Caco-2 (cell line): ENCODE results near the gene ATP13A4. TPM values are rescaled to one million over a fixed set of nuclear protein-coding genes. Genes with fewer than 3 reads are reported as not detected.

Experiments used
- BruUV-seq: library from RNA; stranded (reverse); fragments of 400-500 nt; replicated peaks from 2 replicates; lab custom pipeline; 2021; lab: Mats Ljungman, UMichigan
- CTCF ChIA-PET: fragments of 300-600 bp; sonication (Branson Sonifier 250); formaldehyde crosslinking; loops from one replicate; lab custom pipeline; 2022; ENCODE audit warnings: antibody characterized with exemption; lab: Charles Lee
- POLR2A ChIA-PET: fragments of 300-600 bp; sonication (Branson Sonifier 250); formaldehyde crosslinking; loops from one replicate; lab custom pipeline; 2022; ENCODE audit warnings: antibody characterized with exemption; lab: Charles Lee
- DNase-seq, 2 experiments: peaks; one replicate each; pipeline versions ENCODE4 v3.0.0 to v3.0.0-alpha.2; 2020 to 2022
- H3K27me3 ChIP-seq: replicated peaks from 2 replicates; pipeline ENCODE4 v1.6.0; 2011; ENCODE audit warnings: low read length; ENCODE audit not compliant: control insufficient read depth, insufficient read depth
- H3K36me3 ChIP-seq: 2 replicates; pipeline ENCODE4 v1.5.1; 2011; ENCODE audit warnings: low read length; ENCODE audit not compliant: control insufficient read depth, insufficient read depth
- H3K4me1 ChIP-seq: fragments of 250-450 bp; sonication (Bioruptor Pico); 2 replicates; pipeline ENCODE4 v1.5.1; 2020; ENCODE audit warnings: mild to moderate bottlenecking
- H3K4me3 ChIP-seq: 2 replicates; pipeline ENCODE4 v1.5.1; 2011; ENCODE audit warnings: low read depth, mild to moderate bottlenecking, control low read depth, low read length
- H3K9me3 ChIP-seq: fragments of 250-450 bp; sonication (Bioruptor Pico); 2 replicates; pipeline ENCODE4 v1.5.1; 2020; ENCODE audit warnings: mild to moderate bottlenecking, moderate library complexity
- H3K27ac Mint-ChIP-seq: one replicate; pipeline ENCODE4 v1.8.0; 2022; ENCODE audit warnings: mixed read lengths; ENCODE audit not compliant: unreplicated experiment
- H3K27me3 Mint-ChIP-seq: one replicate; pipeline ENCODE4 v1.8.0; 2022; ENCODE audit warnings: mixed read lengths; ENCODE audit not compliant: insufficient read depth, unreplicated experiment
- H3K36me3 Mint-ChIP-seq: one replicate; pipeline ENCODE4 v1.8.0; 2022; ENCODE audit warnings: mild to moderate bottlenecking, mixed read lengths; ENCODE audit not compliant: insufficient read depth, unreplicated experiment
- H3K4me1 Mint-ChIP-seq: one replicate; pipeline ENCODE4 v1.8.0; 2022; ENCODE audit warnings: low read depth, mixed read lengths; ENCODE audit not compliant: unreplicated experiment
- H3K4me3 Mint-ChIP-seq: one replicate; pipeline ENCODE4 v1.8.0; 2022; ENCODE audit warnings: mild to moderate bottlenecking, moderate library complexity, mixed read lengths; ENCODE audit not compliant: unreplicated experiment
- H3K9me3 Mint-ChIP-seq: one replicate; pipeline ENCODE4 v1.8.0; 2022; ENCODE audit warnings: mixed read lengths; ENCODE audit not compliant: unreplicated experiment
- intact Hi-C: fragments of 100-400 bp; cut with micrococcal nuclease; formaldehyde crosslinking; loops from one replicate; pipeline ENCODE4 v1.10.0; 2022; ENCODE audit not compliant: unreplicated experiment
- total RNA-seq: library from RNA; stranded (reverse); gene quantifications from 2 replicates; pipeline ENCODE4 v1.2.3, GENCODE V29; 2022
- TF ChIP-seq, protein P1 (sequence below), 2 experiments: fragments of 200-600 bp in 1 of 2; IDR thresholded peaks; 1 replicate in 1 of 2; 2 replicates in 1 of 2; pipeline versions ENCODE4 v1.5.1 to v1.8.0; 2011 to 2022; ENCODE audit warnings: antibody characterized with exemption in 1 of 2, control low read depth in 1 of 2, inconsistent platforms in 1 of 2, low read depth in 1 of 2, low read length in 1 of 2, mild to moderate bottlenecking in 1 of 2, moderate library complexity in 1 of 2; ENCODE audit not compliant: insufficient read depth in 1 of 2, severe bottlenecking in 1 of 2, unreplicated experiment in 1 of 2

The ATP13A4 gene
- total RNA-seq, 1 experiment from 2014 or later: 1.4 TPM

DNA sequence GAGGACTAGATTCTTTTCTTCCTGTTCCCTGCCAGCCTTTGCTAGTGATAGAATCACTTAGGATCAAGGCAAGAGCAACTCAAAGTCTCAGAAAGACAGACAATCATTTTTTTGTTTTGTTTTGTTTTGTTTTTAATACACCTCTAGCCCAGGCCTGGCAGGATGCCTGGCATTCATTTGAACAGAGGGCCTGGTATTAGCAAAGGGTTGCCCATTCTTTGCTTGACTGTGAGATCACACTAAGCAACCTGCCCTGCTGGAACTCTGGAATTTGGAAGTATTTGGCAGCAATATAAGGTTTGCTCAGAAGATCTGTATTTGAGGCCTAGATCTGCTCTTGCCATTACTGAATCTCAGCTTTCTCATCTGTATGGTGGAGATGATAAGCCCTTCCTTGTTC lies 154.4 kb downstream of the ATP13A4 start:
- TF ChIP-seq, protein P1, sequence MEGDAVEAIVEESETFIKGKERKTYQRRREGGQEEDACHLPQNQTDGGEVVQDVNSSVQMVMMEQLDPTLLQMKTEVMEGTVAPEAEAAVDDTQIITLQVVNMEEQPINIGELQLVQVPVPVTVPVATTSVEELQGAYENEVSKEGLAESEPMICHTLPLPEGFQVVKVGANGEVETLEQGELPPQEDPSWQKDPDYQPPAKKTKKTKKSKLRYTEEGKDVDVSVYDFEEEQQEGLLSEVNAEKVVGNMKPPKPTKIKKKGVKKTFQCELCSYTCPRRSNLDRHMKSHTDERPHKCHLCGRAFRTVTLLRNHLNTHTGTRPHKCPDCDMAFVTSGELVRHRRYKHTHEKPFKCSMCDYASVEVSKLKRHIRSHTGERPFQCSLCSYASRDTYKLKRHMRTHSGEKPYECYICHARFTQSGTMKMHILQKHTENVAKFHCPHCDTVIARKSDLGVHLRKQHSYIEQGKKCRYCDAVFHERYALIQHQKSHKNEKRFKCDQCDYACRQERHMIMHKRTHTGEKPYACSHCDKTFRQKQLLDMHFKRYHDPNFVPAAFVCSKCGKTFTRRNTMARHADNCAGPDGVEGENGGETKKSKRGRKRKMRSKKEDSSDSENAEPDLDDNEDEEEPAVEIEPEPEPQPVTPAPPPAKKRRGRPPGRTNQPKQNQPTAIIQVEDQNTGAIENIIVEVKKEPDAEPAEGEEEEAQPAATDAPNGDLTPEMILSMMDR (IDR thresholded peaks at IDR 0.05; ENCODE audit: insufficient read depth in 1 of 2, low read depth in 1 of 2, low read length in 1 of 2, severe bottlenecking in 1 of 2, unreplicated experiment in 1 of 2): no peak
- no peaks in the 10 kb centered on the region for H3K27me3 ChIP-seq
- no peak overlapping the region for H3K27ac Mint-ChIP-seq
- no peak overlapping the region for H3K4me3 ChIP-seq
- H3K4me1 Mint-ChIP-seq: no peaks in the 10 kb centered on the region
- ChIA-PET CTCF (no interaction called here), POLR2A (no interaction called here)
- H3K9me3 Mint-ChIP-seq: no peaks in the 10 kb centered on the region
- H3K27me3 Mint-ChIP-seq: peaks cover 8% of the 10 kb centered on the region
- H3K9me3 ChIP-seq: no peaks in the 10 kb centered on the region
- no peak for DNase-seq
- no peaks in the 10 kb centered on the region for H3K36me3 ChIP-seq
- H3K4me1 ChIP-seq: no peaks in the 10 kb centered on the region
- no peaks in the 10 kb centered on the region for H3K36me3 Mint-ChIP-seq
- intact Hi-C loops: no loop called here
- H3K4me3 Mint-ChIP-seq: no peak overlapping the region
- BruUV-seq: no TSS peak

DNA sequence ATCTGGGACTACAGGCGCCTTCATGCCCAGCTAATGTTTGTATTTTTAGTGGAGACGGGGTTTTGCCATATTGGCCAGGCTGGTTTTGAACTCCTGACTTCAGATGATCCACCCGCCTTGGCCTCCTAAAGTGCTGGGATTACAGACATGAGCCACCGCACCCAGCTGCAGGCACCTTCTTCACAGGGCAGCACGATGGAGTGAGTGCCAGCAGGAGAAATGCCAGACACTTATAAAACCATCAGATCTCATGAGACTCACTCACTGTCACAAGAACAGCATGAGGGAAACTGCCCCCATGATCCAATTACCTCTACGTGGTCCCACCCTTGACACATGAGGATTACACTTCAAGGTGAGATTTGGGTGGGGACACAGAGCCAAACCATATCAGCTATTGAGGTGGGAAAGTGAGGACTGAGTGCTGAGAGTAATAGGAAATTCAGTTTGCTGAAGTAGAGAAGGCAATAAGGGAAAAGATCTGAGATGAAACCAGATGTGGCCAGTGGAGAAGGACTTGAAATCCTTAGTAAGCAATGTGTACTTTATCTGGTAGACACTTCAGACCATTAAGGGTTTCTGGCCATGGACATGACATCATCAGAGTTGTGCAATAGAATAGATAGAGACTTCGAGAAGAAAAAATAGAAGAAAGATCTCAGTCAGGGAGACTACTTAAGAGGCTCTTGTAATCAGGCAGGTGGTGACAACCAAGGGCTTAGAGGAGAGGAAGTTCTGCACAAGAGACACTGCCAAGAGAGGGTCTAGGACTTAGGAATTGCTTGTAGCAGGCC lies 158.0 kb downstream of the ATP13A4 start:
- no peaks in the 10 kb centered on the region for H3K36me3 ChIP-seq
- no peaks in the 10 kb centered on the region for H3K4me1 Mint-ChIP-seq
- no peaks in the 10 kb centered on the region for H3K27me3 ChIP-seq
- no peak overlapping the region for H3K4me3 ChIP-seq
- no TSS peak for BruUV-seq
- intact Hi-C loops: no loop called here
- TF ChIP-seq, protein P1 (IDR thresholded peaks at IDR 0.05; ENCODE audit: insufficient read depth in 1 of 2, low read depth in 1 of 2, low read length in 1 of 2, severe bottlenecking in 1 of 2, unreplicated experiment in 1 of 2): no peak
- no peak overlapping the region for H3K4me3 Mint-ChIP-seq
- no peaks in the 10 kb centered on the region for H3K9me3 Mint-ChIP-seq
- no peaks in the 10 kb centered on the region for H3K36me3 Mint-ChIP-seq
- ChIA-PET POLR2A (no interaction called here), CTCF (no interaction called here)
- no peak overlapping the region for H3K27ac Mint-ChIP-seq
- H3K9me3 ChIP-seq: no peaks in the 10 kb centered on the region
- H3K27me3 Mint-ChIP-seq: peaks cover 8% of the 10 kb centered on the region
- H3K4me1 ChIP-seq: no peaks in the 10 kb centered on the region
- DNase-seq: no peak

DNA sequence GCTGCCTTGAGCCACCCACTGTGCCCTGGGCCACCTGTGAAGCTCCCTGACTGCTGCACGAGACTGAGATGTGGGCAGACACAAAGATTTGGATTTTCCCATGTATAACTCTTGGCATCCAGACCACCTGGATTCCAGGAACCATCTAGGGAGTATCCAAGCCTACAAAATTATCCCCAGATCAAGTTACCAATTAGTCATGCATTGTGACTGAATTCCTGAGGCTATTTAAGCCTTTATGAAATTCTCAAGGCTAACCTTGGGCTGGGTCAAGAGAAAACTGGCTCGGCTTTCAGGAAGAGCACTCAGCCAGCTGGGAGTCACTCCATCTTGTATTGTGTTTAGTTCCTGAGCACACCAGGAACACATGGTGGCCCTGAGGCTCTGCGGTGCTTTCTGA lies 162.8 kb downstream of the ATP13A4 start:
- BruUV-seq: no TSS peak
- no peak for DNase-seq
- H3K9me3 ChIP-seq: 0 out of 2 replicates have a peak, but pooled peaks cover 4% of the 10 kb centered on the region
- H3K4me1 ChIP-seq: no peaks in the 10 kb centered on the region
- Mint-ChIP-seq H3K4me3 (no peak overlapping the region), H3K36me3 (no peaks in the 10 kb centered on the region), H3K27me3 (peaks cover 7% of the 10 kb centered on the region), H3K9me3 (no peaks in the 10 kb centered on the region), H3K4me1 (no peaks in the 10 kb centered on the region), H3K27ac (no peak overlapping the region)
- intact Hi-C loops: no loop called here
- H3K36me3 ChIP-seq: no peaks in the 10 kb centered on the region
- no peak overlapping the region for H3K4me3 ChIP-seq
- POLR2A ChIA-PET: no interaction called here
- CTCF ChIA-PET: no interaction called here
- TF ChIP-seq, protein P1 (IDR thresholded peaks at IDR 0.05; ENCODE audit: insufficient read depth in 1 of 2, low read depth in 1 of 2, low read length in 1 of 2, severe bottlenecking in 1 of 2, unreplicated experiment in 1 of 2): no peak
- no peaks in the 10 kb centered on the region for H3K27me3 ChIP-seq
